VCaP (cell line): ENCODE results near the gene FRY.

Source experiments
- H3K27ac ChIP-seq: fragments of 450-650 bp; 2 replicates; pipeline ENCODE4 v1.5.1; 2017
- CTCF ChIP-seq: fragments of 450-650 bp; conservative IDR thresholded peaks from 2 replicates; pipeline ENCODE4 v1.5.1; 2017; ENCODE audit warnings: mild to moderate bottlenecking, moderate library complexity

FRY gene

GRCh38 chr13:32272021-32272683, 240.6 kb downstream of the FRY start:
- H3K27ac ChIP-seq = no peak overlapping the region
- no peak for TF ChIP-seq CTCF

- no peak for TF ChIP-seq CTCF
- H3K27ac ChIP-seq = no peak overlapping the region
Observed at GRCh38 chr13:32277839-32278238, 246.3 kb downstream of the FRY start.

- no peak overlapping the region for H3K27ac ChIP-seq
- TF ChIP-seq CTCF = no peak
Observed at GRCh38 chr13:32278426-32278825, 246.9 kb downstream of the FRY start.

GRCh38 chr13:32281096-32281495, 249.5 kb downstream of the FRY start:
- TF ChIP-seq CTCF = no peak
- no peak overlapping the region for H3K27ac ChIP-seq

- TF ChIP-seq CTCF = no peak
- H3K27ac ChIP-seq = no peak overlapping the region
Observed at GRCh38 chr13:32282096-32282711, 250.6 kb downstream of the FRY start.

GRCh38 chr13:32284927-32285632, 253.5 kb downstream of the FRY start:
- no peak overlapping the region for H3K27ac ChIP-seq
- no peak for TF ChIP-seq CTCF

GRCh38 chr13:32285633-32285965, 254.0 kb downstream of the FRY start:
- no peak for TF ChIP-seq CTCF
- H3K27ac ChIP-seq = no peak overlapping the region
